Activated T-cell treated with anti-CD3 and anti-CD28 coated beads, Interleukin-2, amount 50 U/mL, for 24 hours (primary cell): Measurements from ENCODE around the gene SEC63.

ENCODE experiments used
- DNase-seq: peaks from one replicate; pipeline ENCODE4 v3.0.0-alpha.2; 2020
- H3K27ac Mint-ChIP-seq: 2 replicates; pipeline ENCODE4 v1.8.0; 2020; ENCODE audit warnings: mild to moderate bottlenecking, mixed read lengths
- H3K27me3 Mint-ChIP-seq: 2 replicates; pipeline ENCODE4 v1.8.0; 2020; ENCODE audit warnings: mixed read lengths
- H3K36me3 Mint-ChIP-seq: 2 replicates; pipeline ENCODE4 v1.8.0; 2020; ENCODE audit warnings: low read depth, mixed read lengths
- H3K4me1 Mint-ChIP-seq: 2 replicates; pipeline ENCODE4 v1.8.0; 2020; ENCODE audit warnings: low read depth, mixed read lengths
- H3K4me3 Mint-ChIP-seq: 2 replicates; pipeline ENCODE4 v1.8.0; 2020; ENCODE audit warnings: mild to moderate bottlenecking, moderate library complexity, mixed read lengths
- H3K9me3 Mint-ChIP-seq: 2 replicates; pipeline ENCODE4 v1.8.0; 2020; ENCODE audit warnings: mixed read lengths

Gene SEC63

DNA sequence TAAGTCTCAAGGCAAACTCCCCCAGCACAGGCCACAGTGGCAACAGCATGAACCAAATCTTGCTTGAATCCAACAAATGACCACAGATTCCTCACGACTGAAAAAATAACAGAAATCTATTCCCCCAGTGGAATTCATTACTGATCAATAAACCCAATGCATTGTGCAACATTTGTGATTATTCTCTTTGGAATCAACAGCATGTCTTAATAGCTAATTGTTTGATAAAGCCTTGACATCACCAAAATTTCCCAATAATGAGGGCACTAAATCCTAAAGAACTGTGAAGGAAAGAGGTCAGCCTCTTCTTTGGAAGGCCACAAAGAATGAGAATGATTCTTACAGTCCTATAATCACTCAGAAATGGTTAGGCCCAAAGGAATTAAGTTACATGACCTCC is 139.7 kb downstream of the SEC63 start:
- no peak for DNase-seq
- H3K4me3 Mint-ChIP-seq: peak overlapping the region; percentile 48
- no peaks in the 10 kb centered on the region for H3K27me3 Mint-ChIP-seq
- no peaks in the 10 kb centered on the region for H3K9me3 Mint-ChIP-seq
- peaks cover 9% of the 10 kb centered on the region for H3K36me3 Mint-ChIP-seq
- peak overlapping the region; percentile 94 for H3K27ac Mint-ChIP-seq
- H3K4me1 Mint-ChIP-seq: peaks cover 86% of the 10 kb centered on the region

DNA sequence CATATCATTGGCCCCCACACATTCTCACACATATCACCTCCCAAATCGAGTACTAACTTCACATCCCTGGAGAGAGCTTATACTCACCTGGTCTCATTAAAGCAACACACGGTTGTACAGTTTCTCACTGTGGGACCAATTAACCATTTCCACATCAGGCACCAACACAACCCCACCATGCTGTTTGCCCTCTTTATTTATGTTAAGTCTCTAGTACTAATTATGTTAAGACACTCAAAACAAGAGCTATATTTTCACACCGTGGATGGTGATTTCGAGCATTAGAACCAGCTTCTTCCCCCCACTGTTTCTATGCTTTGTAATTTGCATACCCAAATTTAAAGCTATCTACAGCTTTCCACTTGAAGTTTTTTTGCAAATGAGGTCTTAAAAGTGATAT is 140.2 kb downstream of the SEC63 start:
- DNase-seq: no peak
- Mint-ChIP-seq H3K4me3 (peak overlapping the region; percentile 48), H3K27ac (peak overlapping the region; percentile 94), H3K4me1 (peaks cover 81% of the 10 kb centered on the region), H3K9me3 (no peaks in the 10 kb centered on the region), H3K27me3 (no peaks in the 10 kb centered on the region), H3K36me3 (peaks cover 9% of the 10 kb centered on the region)
